ENCODE results near the gene RAP1B. TPM values are rescaled to one million over a fixed set of nuclear protein-coding genes. Genes with fewer than 3 reads are reported as not detected.

Gene RAP1B
- total RNA-seq, 1 experiment from 2014 or later: 86.9 TPM

DNA sequence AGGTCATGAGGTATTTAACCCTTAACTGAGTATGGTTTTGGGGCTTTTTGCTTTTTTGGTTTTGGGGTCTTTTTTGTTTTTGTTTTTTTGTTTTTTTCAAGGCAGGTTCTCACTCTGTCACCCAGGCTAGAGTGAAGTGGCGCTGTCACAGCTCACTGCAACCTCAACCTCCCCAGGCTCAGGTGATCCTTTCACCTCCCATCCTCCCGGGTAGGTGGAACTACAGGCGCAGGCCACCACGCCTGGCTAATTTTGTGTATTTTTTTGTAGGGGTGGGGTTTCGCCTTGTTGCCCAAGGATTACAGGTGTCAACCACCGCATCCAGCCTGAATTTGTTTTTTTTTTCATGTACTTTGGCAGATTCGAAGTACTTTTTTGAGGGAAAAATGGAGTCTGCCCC is 19.9 kb downstream of the RAP1B start:
- 0 out of 2 replicates have a peak, but pooled peaks cover 3% of the 10 kb centered on the region for H3K4me1 Mint-ChIP-seq
- H3K36me3 Mint-ChIP-seq: peaks cover 28% of the 10 kb centered on the region
- no peaks in the 10 kb centered on the region for H3K27me3 Mint-ChIP-seq (ENCODE audit: low read depth)
- peaks cover 21% of the 10 kb centered on the region for H3K9me3 Mint-ChIP-seq
- DNase-seq (ENCODE audit: low spot score) (no peak), ATAC-seq (no peak)
- H3K27ac Mint-ChIP-seq: no peak overlapping the region
- CTCF ChIA-PET: no interaction called here
- no peak for TF ChIP-seq TEAD4 (CRISPR knock-in tag; IDR thresholded peaks at IDR 0.05)
- TF ChIP-seq, protein P1, sequence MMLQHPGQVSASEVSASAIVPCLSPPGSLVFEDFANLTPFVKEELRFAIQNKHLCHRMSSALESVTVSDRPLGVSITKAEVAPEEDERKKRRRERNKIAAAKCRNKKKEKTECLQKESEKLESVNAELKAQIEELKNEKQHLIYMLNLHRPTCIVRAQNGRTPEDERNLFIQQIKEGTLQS (CRISPR knock-in tag; conservative IDR thresholded peaks at IDR 0.05): no peak
- no peak for TF ChIP-seq NFYB (CRISPR knock-in tag; conservative IDR thresholded peaks at IDR 0.05; ENCODE audit: low read depth)
- TF ChIP-seq TEAD1 (CRISPR knock-in tag; IDR thresholded peaks at IDR 0.05): no peak
- no peak for TF ChIP-seq HMGA2 (CRISPR knock-in tag; IDR thresholded peaks at IDR 0.05)
- TF ChIP-seq, protein P2, sequence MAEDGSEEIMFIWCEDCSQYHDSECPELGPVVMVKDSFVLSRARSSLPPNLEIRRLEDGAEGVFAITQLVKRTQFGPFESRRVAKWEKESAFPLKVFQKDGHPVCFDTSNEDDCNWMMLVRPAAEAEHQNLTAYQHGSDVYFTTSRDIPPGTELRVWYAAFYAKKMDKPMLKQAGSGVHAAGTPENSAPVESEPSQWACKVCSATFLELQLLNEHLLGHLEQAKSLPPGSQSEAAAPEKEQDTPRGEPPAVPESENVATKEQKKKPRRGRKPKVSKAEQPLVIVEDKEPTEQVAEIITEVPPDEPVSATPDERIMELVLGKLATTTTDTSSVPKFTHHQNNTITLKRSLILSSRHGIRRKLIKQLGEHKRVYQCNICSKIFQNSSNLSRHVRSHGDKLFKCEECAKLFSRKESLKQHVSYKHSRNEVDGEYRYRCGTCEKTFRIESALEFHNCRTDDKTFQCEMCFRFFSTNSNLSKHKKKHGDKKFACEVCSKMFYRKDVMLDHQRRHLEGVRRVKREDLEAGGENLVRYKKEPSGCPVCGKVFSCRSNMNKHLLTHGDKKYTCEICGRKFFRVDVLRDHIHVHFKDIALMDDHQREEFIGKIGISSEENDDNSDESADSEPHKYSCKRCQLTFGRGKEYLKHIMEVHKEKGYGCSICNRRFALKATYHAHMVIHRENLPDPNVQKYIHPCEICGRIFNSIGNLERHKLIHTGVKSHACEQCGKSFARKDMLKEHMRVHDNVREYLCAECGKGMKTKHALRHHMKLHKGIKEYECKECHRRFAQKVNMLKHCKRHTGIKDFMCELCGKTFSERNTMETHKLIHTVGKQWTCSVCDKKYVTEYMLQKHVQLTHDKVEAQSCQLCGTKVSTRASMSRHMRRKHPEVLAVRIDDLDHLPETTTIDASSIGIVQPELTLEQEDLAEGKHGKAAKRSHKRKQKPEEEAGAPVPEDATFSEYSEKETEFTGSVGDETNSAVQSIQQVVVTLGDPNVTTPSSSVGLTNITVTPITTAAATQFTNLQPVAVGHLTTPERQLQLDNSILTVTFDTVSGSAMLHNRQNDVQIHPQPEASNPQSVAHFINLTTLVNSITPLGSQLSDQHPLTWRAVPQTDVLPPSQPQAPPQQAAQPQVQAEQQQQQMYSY (CRISPR knock-in tag; IDR thresholded peaks at IDR 0.05): no peak
- TF ChIP-seq, protein P3, sequence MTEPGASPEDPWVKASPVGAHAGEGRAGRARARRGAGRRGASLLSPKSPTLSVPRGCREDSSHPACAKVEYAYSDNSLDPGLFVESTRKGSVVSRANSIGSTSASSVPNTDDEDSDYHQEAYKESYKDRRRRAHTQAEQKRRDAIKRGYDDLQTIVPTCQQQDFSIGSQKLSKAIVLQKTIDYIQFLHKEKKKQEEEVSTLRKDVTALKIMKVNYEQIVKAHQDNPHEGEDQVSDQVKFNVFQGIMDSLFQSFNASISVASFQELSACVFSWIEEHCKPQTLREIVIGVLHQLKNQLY (CRISPR knock-in tag; IDR thresholded peaks at IDR 0.05): no peak
- TF ChIP-seq NR2C2 (CRISPR knock-in tag; IDR thresholded peaks at IDR 0.05): no peak
- no peak for TF ChIP-seq ZNF232 (CRISPR knock-in tag; IDR thresholded peaks at IDR 0.05)
- POLR2A ChIA-PET: no interaction called here
- H3K4me3 Mint-ChIP-seq: no peak overlapping the region

DNA sequence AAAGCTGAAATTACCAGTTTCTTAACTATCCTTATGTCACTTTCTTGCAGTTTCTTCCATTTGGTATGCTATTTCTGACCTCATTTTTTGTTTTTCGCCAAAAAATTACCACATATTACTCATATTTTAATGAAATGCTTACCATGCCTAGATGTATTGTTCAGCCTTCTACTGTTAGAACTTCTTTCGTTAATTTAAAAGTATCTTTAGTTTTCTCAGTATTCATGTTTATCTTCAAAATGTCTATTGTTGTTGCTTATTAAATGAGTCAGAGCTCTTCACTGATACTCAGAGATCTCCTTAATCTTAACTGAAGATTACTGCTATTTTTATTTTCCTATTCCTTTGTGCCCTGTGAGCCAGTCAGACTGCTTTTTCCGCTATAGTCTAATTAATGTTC is 20.5 kb downstream of the RAP1B start:
- TF ChIP-seq, protein P4, sequence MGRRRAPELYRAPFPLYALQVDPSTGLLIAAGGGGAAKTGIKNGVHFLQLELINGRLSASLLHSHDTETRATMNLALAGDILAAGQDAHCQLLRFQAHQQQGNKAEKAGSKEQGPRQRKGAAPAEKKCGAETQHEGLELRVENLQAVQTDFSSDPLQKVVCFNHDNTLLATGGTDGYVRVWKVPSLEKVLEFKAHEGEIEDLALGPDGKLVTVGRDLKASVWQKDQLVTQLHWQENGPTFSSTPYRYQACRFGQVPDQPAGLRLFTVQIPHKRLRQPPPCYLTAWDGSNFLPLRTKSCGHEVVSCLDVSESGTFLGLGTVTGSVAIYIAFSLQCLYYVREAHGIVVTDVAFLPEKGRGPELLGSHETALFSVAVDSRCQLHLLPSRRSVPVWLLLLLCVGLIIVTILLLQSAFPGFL (CRISPR knock-in tag; IDR thresholded peaks at IDR 0.05; ENCODE audit: borderline replicate concordance): no peak
- TF ChIP-seq, protein P5, sequence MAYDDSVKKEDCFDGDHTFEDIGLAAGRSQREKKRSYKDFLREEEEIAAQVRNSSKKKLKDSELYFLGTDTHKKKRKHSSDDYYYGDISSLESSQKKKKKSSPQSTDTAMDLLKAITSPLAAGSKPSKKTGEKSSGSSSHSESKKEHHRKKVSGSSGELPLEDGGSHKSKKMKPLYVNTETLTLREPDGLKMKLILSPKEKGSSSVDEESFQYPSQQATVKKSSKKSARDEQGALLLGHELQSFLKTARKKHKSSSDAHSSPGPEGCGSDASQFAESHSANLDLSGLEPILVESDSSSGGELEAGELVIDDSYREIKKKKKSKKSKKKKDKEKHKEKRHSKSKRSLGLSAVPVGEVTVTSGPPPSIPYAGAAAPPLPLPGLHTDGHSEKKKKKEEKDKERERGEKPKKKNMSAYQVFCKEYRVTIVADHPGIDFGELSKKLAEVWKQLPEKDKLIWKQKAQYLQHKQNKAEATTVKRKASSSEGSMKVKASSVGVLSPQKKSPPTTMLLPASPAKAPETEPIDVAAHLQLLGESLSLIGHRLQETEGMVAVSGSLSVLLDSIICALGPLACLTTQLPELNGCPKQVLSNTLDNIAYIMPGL (CRISPR knock-in tag; IDR thresholded peaks at IDR 0.05): no peak
- TF ChIP-seq GTF2I (CRISPR knock-in tag; conservative IDR thresholded peaks at IDR 0.05): no peak
- TF ChIP-seq FOXJ3 (CRISPR knock-in tag; IDR thresholded peaks at IDR 0.05; ENCODE audit: borderline replicate concordance): no peak
- Mint-ChIP-seq H3K4me1 (0 out of 2 replicates have a peak, but pooled peaks cover 3% of the 10 kb centered on the region), H3K27me3 (ENCODE audit: low read depth) (no peaks in the 10 kb centered on the region), H3K9me3 (peaks cover 21% of the 10 kb centered on the region), H3K27ac (no peak overlapping the region), H3K36me3 (peaks cover 22% of the 10 kb centered on the region), H3K4me3 (no peak overlapping the region)
- DNase-seq (ENCODE audit: low spot score) (no peak), ATAC-seq (no peak)
- ChIA-PET CTCF (no interaction called here), POLR2A (no interaction called here)

DNA sequence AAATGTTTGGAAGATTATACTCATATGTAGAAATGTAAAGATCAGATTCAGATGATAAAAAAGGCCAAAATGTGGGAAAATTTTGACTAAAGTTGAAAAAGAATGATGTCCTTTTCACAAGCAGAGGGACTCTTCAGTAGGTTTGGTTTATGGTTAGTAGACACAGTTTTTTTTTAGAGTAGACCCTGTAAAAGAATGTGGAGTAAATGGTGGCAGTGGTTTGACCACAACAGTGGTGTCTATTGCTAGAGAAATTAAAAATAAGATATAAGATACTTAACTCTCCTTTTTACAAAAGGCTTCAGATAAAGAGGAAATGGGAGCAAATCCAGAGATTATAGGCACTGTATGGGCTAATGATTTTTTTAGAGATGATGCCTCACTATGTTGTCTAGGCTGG is 21.8 kb downstream of the RAP1B start:
- Mint-ChIP-seq H3K4me3 (no peak overlapping the region), H3K27me3 (ENCODE audit: low read depth) (no peaks in the 10 kb centered on the region), H3K4me1 (0 out of 2 replicates have a peak, but pooled peaks cover 3% of the 10 kb centered on the region), H3K9me3 (peaks cover 9% of the 10 kb centered on the region), H3K36me3 (peaks cover 9% of the 10 kb centered on the region), H3K27ac (no peak overlapping the region)
- TF ChIP-seq NFE2L1 (CRISPR knock-in tag; IDR thresholded peaks at IDR 0.05) (no peak), ZNF423 (CRISPR knock-in tag; IDR thresholded peaks at IDR 0.05) (no peak), SP1 (CRISPR knock-in tag; conservative IDR thresholded peaks at IDR 0.05) (no peak)
- TF ChIP-seq, protein P6, sequence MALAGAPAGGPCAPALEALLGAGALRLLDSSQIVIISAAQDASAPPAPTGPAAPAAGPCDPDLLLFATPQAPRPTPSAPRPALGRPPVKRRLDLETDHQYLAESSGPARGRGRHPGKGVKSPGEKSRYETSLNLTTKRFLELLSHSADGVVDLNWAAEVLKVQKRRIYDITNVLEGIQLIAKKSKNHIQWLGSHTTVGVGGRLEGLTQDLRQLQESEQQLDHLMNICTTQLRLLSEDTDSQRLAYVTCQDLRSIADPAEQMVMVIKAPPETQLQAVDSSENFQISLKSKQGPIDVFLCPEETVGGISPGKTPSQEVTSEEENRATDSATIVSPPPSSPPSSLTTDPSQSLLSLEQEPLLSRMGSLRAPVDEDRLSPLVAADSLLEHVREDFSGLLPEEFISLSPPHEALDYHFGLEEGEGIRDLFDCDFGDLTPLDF (CRISPR knock-in tag; IDR thresholded peaks at IDR 0.05): no peak
- TF ChIP-seq, protein P7, sequence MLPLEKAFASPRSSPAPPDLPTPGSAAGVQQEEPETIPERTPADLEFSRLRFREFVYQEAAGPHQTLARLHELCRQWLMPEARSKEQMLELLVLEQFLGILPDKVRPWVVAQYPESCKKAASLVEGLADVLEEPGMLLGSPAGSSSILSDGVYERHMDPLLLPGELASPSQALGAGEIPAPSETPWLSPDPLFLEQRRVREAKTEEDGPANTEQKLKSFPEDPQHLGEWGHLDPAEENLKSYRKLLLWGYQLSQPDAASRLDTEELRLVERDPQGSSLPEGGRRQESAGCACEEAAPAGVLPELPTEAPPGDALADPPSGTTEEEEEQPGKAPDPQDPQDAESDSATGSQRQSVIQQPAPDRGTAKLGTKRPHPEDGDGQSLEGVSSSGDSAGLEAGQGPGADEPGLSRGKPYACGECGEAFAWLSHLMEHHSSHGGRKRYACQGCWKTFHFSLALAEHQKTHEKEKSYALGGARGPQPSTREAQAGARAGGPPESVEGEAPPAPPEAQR (CRISPR knock-in tag; IDR thresholded peaks at IDR 0.05): no peak
- TF ChIP-seq, protein P1 (CRISPR knock-in tag; conservative IDR thresholded peaks at IDR 0.05): no peak
- DNase-seq (ENCODE audit: low spot score) (no peak), ATAC-seq (no peak)
- ChIA-PET CTCF (no interaction called here), POLR2A (no interaction called here)
